ENCODE results near the gene CMTM2. TPM values are rescaled to one million over a fixed set of nuclear protein-coding genes. Genes with fewer than 3 reads are reported as not detected.
A peak's percentile ranks its signal among the peaks of the same experiment; 100 is the strongest.

CMTM2 gene
- total and polyA plus RNA-seq, 9 of the 15 experiments (the other 6 are each of a cell fraction or from before 2014, with no cell fraction given): not detected

GRCh38 chr16:66608241-66609138, 29.2 kb downstream of the CMTM2 start (continued):
- peak; percentile 65; the same call in 1 of the 2 replicates for TF ChIP-seq CREB3L1 (IDR thresholded peaks at IDR 0.05; ENCODE audit: borderline replicate concordance, low read depth)
- TF ChIP-seq ZNF316 (IDR thresholded peaks at IDR 0.05): no peak
- peak; percentile 55; the same call in 1 of the 2 replicates for TF ChIP-seq TFAP4 (CRISPR knock-in tag; IDR thresholded peaks at IDR 0.05; ENCODE audit: borderline replicate concordance)
- peak; percentile 66; the same call in 1 of the 2 replicates for TF ChIP-seq ATF7 (IDR thresholded peaks at IDR 0.05)
- no peak for TF ChIP-seq ZNF75A (CRISPR knock-in tag; IDR thresholded peaks at IDR 0.05)
- TF ChIP-seq ZBTB17 (CRISPR knock-in tag; IDR thresholded peaks at IDR 0.05): 0 out of 2 replicates have a peak, but pooled peaks have one; percentile 22
- TF ChIP-seq RAD51 (IDR thresholded peaks at IDR 0.05; ENCODE audit: borderline replicate concordance, low read depth): no peak; the same call in 1 of the 2 replicates
- peak; percentile 35; the same call in 1 of the 2 replicates for TF ChIP-seq PKNOX1 (IDR thresholded peaks at IDR 0.05)
- TF ChIP-seq MYBL2 (IDR thresholded peaks at IDR 0.05; ENCODE audit: low read depth): no peak
- TF ChIP-seq MYBL2 (CRISPR knock-in tag; IDR thresholded peaks at IDR 0.05; ENCODE audit: borderline replicate concordance): no peak
- no peak for TF ChIP-seq KDM2B (CRISPR knock-in tag; IDR thresholded peaks at IDR 0.05)
- no peak for TF ChIP-seq MEF2A (IDR thresholded peaks at IDR 0.05; ENCODE audit: control insufficient read depth, low read depth, low read length)
- no peak for TF ChIP-seq NCOA1 (IDR thresholded peaks at IDR 0.05; ENCODE audit: low read depth)
- TF ChIP-seq BMI1 (IDR thresholded peaks at IDR 0.05; ENCODE audit: low read length): no peak
- TF ChIP-seq NRF1 (conservative IDR thresholded peaks at IDR 0.05 in 1 of 2, IDR thresholded peaks at IDR 0.05 in 1 of 2): peak in 1 of 2 experiments; percentile 29; a peak in 1 of 4 replicates
- no peak for TF ChIP-seq BDP1 (IDR thresholded peaks at IDR 0.05; ENCODE audit: insufficient read depth, insufficient read length)
- TF ChIP-seq NR2F6 (CRISPR knock-in tag; IDR thresholded peaks at IDR 0.05): no peak
- no peak for TF ChIP-seq ESRRA (IDR thresholded peaks at IDR 0.05; ENCODE audit: borderline replicate concordance, low read depth)
- TF ChIP-seq ZNF655 (CRISPR knock-in tag; IDR thresholded peaks at IDR 0.05): no peak
- TF ChIP-seq SRSF1 (IDR thresholded peaks at IDR 0.05; ENCODE audit: low read depth, low read length): no peak
- TF ChIP-seq SMARCC2 (IDR thresholded peaks at IDR 0.05; ENCODE audit: low read depth): no peak

Data from K562 (cell line).